ENCODE results near the gene KRT72. TPM values are rescaled to one million over a fixed set of nuclear protein-coding genes. Genes with fewer than 3 reads are reported as not detected.

The KRT72 gene
- total RNA-seq, 1 experiment from 2014 or later, result not detected

DNA sequence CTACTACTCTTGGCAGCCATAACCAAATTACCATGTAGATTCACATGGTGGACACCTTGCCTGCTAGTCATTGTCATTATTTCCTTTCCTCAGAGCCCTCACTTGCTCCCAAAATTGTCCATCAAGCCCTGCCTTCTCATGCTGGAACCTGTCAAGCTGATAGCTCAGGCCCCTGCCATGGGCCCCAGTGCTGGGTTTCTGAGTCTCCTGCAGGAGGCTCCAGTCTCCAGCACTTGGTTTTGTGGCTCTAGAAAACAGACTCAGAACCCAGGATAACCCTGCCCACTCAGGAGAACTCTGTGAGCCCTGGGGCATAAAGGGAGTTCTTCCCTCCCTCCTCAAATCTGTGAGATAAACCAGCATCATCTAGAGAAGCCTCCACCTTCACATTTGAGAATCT lies 59.1 kb downstream of the KRT72 start:
- Histone ChIP-seq H3K9me2 (ENCODE audit: insufficient read depth) (no peaks in the 10 kb centered on the region), H4K20me1 (ENCODE audit: insufficient read depth) (no peaks in the 10 kb centered on the region), H3K79me2 (ENCODE audit: low read depth) (no peaks in the 10 kb centered on the region), H3K4me3 (no peak overlapping the region), H3K36me3 (ENCODE audit: low read depth) (no peaks in the 10 kb centered on the region), H2AFZ (no peak overlapping the region), H3K4me2 (no peak overlapping the region), H3K9me3 (ENCODE audit: insufficient read depth, low read depth) (no peaks in the 10 kb centered on the region), H3K27ac (no peak overlapping the region), H3K4me1 (replicated peaks; ENCODE audit: insufficient read depth) (peaks cover 22% of the 10 kb centered on the region), H3K27me3 (ENCODE audit: insufficient read depth, low read depth) (no peaks in the 10 kb centered on the region), H3F3A (ENCODE audit: insufficient read depth, low read depth) (peaks cover 7% of the 10 kb centered on the region; the same call in 1 of the 2 replicates)
- ChIA-PET CTCF (no interaction called here), POLR2A (ENCODE audit: unreplicated experiment) (no interaction called here)
- BruUV-seq (replicated peaks), result no TSS peak
- intact Hi-C loops (cut with micrococcal nuclease; ENCODE audit: unreplicated experiment), result no loop called here
- no peak for DNase-seq
- no peak for TF ChIP-seq CTCF (conservative IDR thresholded peaks at IDR 0.05)
- TF ChIP-seq EZH2 (IDR thresholded peaks at IDR 0.05; ENCODE audit: low read depth), result no peak

DNA sequence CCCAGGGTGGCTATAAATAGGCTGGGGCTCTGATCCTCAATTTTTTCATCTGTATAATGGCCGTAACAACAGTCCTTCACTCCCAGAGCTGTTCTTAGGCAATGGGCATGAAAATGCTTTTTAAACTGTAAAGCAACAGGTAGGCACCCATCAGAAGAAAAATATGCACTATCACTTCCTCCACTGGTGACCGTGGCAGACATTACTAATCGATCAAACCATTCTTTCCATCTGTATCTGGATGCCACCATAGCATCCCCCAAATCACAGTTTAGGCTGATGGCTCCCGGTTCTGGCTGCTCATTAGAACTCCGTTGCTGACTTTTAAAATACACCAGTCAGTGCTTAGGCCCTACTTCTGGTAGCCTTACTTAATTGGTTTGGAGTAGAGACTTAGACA lies 59.6 kb downstream of the KRT72 start:
- no peaks in the 10 kb centered on the region for H3K27me3 ChIP-seq (ENCODE audit: insufficient read depth, low read depth)
- no TSS peak for BruUV-seq (replicated peaks)
- no peak overlapping the region for H3K4me3 ChIP-seq
- intact Hi-C loops (cut with micrococcal nuclease; ENCODE audit: unreplicated experiment), result no loop called here
- H3K9me3 ChIP-seq (ENCODE audit: insufficient read depth, low read depth), result no peaks in the 10 kb centered on the region
- H4K20me1 ChIP-seq (ENCODE audit: insufficient read depth), result no peaks in the 10 kb centered on the region
- no peak overlapping the region for H3K27ac ChIP-seq
- ChIA-PET POLR2A (ENCODE audit: unreplicated experiment) (no interaction called here), CTCF (no interaction called here)
- H3K9me2 ChIP-seq (ENCODE audit: insufficient read depth), result no peaks in the 10 kb centered on the region
- H2AFZ ChIP-seq, result no peak overlapping the region
- TF ChIP-seq EZH2 (IDR thresholded peaks at IDR 0.05; ENCODE audit: low read depth) (no peak), CTCF (conservative IDR thresholded peaks at IDR 0.05) (no peak)
- H3F3A ChIP-seq (ENCODE audit: insufficient read depth, low read depth), result peaks cover 7% of the 10 kb centered on the region; the same call in 1 of the 2 replicates
- no peaks in the 10 kb centered on the region for H3K36me3 ChIP-seq (ENCODE audit: low read depth)
- no peak overlapping the region for H3K4me2 ChIP-seq
- DNase-seq, result no peak
- no peaks in the 10 kb centered on the region for H3K79me2 ChIP-seq (ENCODE audit: low read depth)
- H3K4me1 ChIP-seq (replicated peaks; ENCODE audit: insufficient read depth), result peaks cover 22% of the 10 kb centered on the region

GRCh38 chr12:52540531-52540930 lies 60.7 kb downstream of the KRT72 start:
- no peaks in the 10 kb centered on the region for H3K27me3 ChIP-seq (ENCODE audit: insufficient read depth, low read depth)
- DNase-seq, result no peak
- ChIA-PET CTCF (no interaction called here), POLR2A (ENCODE audit: unreplicated experiment) (interaction anchor here (0.6 kb wide), 1 partner anchor 14 kb away, joined by 4 read pairs; no protein-coding TSS in a partner anchor)
- no peaks in the 10 kb centered on the region for H3K9me2 ChIP-seq (ENCODE audit: insufficient read depth)
- no peaks in the 10 kb centered on the region for H4K20me1 ChIP-seq (ENCODE audit: insufficient read depth)
- H3K36me3 ChIP-seq (ENCODE audit: low read depth), result no peaks in the 10 kb centered on the region
- H3K4me1 ChIP-seq (replicated peaks; ENCODE audit: insufficient read depth), result peaks cover 22% of the 10 kb centered on the region
- no TSS peak for BruUV-seq (replicated peaks)
- peaks cover 7% of the 10 kb centered on the region; the same call in 1 of the 2 replicates for H3F3A ChIP-seq (ENCODE audit: insufficient read depth, low read depth)
- no peak overlapping the region for H3K27ac ChIP-seq
- H3K4me2 ChIP-seq, result no peak overlapping the region
- no peaks in the 10 kb centered on the region for H3K79me2 ChIP-seq (ENCODE audit: low read depth)
- H3K4me3 ChIP-seq, result no peak overlapping the region
- H3K9me3 ChIP-seq (ENCODE audit: insufficient read depth, low read depth), result no peaks in the 10 kb centered on the region
- H2AFZ ChIP-seq, result no peak overlapping the region
- TF ChIP-seq EZH2 (IDR thresholded peaks at IDR 0.05; ENCODE audit: low read depth), result no peak
- no peak for TF ChIP-seq CTCF (conservative IDR thresholded peaks at IDR 0.05)
- intact Hi-C loops (cut with micrococcal nuclease; ENCODE audit: unreplicated experiment), result no loop called here

All from PC-9 (cell line).